ENCODE data around the gene INPP5D.

The INPP5D gene

GRCh38 chr2:233065954-233066470, 5.9 kb downstream of the INPP5D start:
- TF ChIP-seq CTCF (IDR thresholded peaks at IDR 0.05; ENCODE audit: low read depth, low read length), result no peak
- DNase-seq (ENCODE audit: extremely low read depth, low read depth), result no peak

GRCh38 chr2:233068762-233069418, 8.7 kb downstream of the INPP5D start:
- DNase-seq (ENCODE audit: extremely low read depth, low read depth), result no peak
- no peak for TF ChIP-seq CTCF (IDR thresholded peaks at IDR 0.05; ENCODE audit: low read depth, low read length)

- no peak for DNase-seq (ENCODE audit: extremely low read depth, low read depth)
- no peak for TF ChIP-seq CTCF (IDR thresholded peaks at IDR 0.05; ENCODE audit: low read depth, low read length)
Measured at GRCh38 chr2:233072838-233073237, 12.7 kb downstream of the INPP5D start.

GRCh38 chr2:233074106-233074505, 14.0 kb downstream of the INPP5D start:
- DNase-seq (ENCODE audit: extremely low read depth, low read depth), result no peak
- no peak for TF ChIP-seq CTCF (IDR thresholded peaks at IDR 0.05; ENCODE audit: low read depth, low read length)

GRCh38 chr2:233075141-233075965, 15.2 kb downstream of the INPP5D start:
- DNase-seq (ENCODE audit: extremely low read depth, low read depth), result no peak
- TF ChIP-seq CTCF (IDR thresholded peaks at IDR 0.05; ENCODE audit: low read depth, low read length), result no peak

- DNase-seq (ENCODE audit: extremely low read depth, low read depth), result no peak
- no peak for TF ChIP-seq CTCF (IDR thresholded peaks at IDR 0.05; ENCODE audit: low read depth, low read length)
Measured at GRCh38 chr2:233075966-233076339, 15.8 kb downstream of the INPP5D start.

- DNase-seq (ENCODE audit: extremely low read depth, low read depth), result no peak
- TF ChIP-seq CTCF (IDR thresholded peaks at IDR 0.05; ENCODE audit: low read depth, low read length), result no peak
Measured at GRCh38 chr2:233076749-233077148, 16.6 kb downstream of the INPP5D start.
